Duodenal mucosa (tissue), 2 donors: ENCODE results near the gene C2CD5.

ENCODE experiments used
- H3K27ac ChIP-seq: one replicate; pipeline ENCODE4 v1.7.0; 2013; ENCODE audit warnings: low read depth, low read length
- H3K27me3 ChIP-seq, 2 donors: one replicate each; pipeline ENCODE4 v1.7.0; 2013; ENCODE audit warnings: low read length in 2 of 2, control low read depth in 1 of 2; ENCODE audit not compliant: insufficient read depth in 2 of 2, control insufficient read depth in 1 of 2
- H3K36me3 ChIP-seq, 2 donors: one replicate each; pipeline ENCODE4 v1.7.0; 2013; ENCODE audit warnings: low read length in 2 of 2, control low read depth in 1 of 2; ENCODE audit not compliant: insufficient read depth in 2 of 2, control insufficient read depth in 1 of 2
- H3K4me1 ChIP-seq, 2 donors: one replicate each; pipeline ENCODE4 v1.7.0; 2013; ENCODE audit warnings: low read length in 2 of 2, control low read depth in 1 of 2; ENCODE audit not compliant: insufficient read depth in 2 of 2, control insufficient read depth in 1 of 2
- H3K4me3 ChIP-seq, 2 donors: one replicate each; pipeline ENCODE4 v1.7.0; 2013; ENCODE audit warnings: low read length in 2 of 2, low read depth in 1 of 2
- H3K9ac ChIP-seq, 2 donors: one replicate each; pipeline ENCODE4 v1.7.0; 2013; ENCODE audit warnings: low read length in 2 of 2, low read depth in 1 of 2
- H3K9me3 ChIP-seq, 2 donors: one replicate each; pipeline ENCODE4 v1.7.0; 2013; ENCODE audit warnings: low read length in 2 of 2, control low read depth in 1 of 2; ENCODE audit not compliant: control insufficient read depth in 1 of 2

Gene C2CD5

GRCh38 chr12:22536346-22536945 lies 7.9 kb downstream of the C2CD5 start:
- Histone ChIP-seq H3K27me3 (no peaks in the 10 kb centered on the region), H3K27ac (no peak overlapping the region), H3K4me1 (peaks cover 0 to 4% of the 10 kb centered on the region in 2 donors), H3K36me3 (peaks cover 16 to 25% of the 10 kb centered on the region in 2 donors), H3K4me3 (no peak overlapping the region), H3K9ac (no peak overlapping the region), H3K9me3 (peaks cover 0 to 1% of the 10 kb centered on the region in 2 donors)

GRCh38 chr12:22535478-22535877 lies 8.9 kb downstream of the C2CD5 start:
- Histone ChIP-seq H3K27ac (no peak overlapping the region), H3K4me3 (no peak overlapping the region), H3K27me3 (no peaks in the 10 kb centered on the region), H3K36me3 (peaks cover 22 to 29% of the 10 kb centered on the region in 2 donors), H3K9me3 (peaks cover 3 to 6% of the 10 kb centered on the region in 2 donors), H3K9ac (no peak overlapping the region), H3K4me1 (no peaks in the 10 kb centered on the region)

- H3K36me3 ChIP-seq, result peaks cover 22 to 29% of the 10 kb centered on the region in 2 donors
- peaks cover 3 to 6% of the 10 kb centered on the region in 2 donors for H3K9me3 ChIP-seq
- no peak overlapping the region for H3K27ac ChIP-seq
- H3K4me3 ChIP-seq, result no peak overlapping the region
- H3K27me3 ChIP-seq, result no peaks in the 10 kb centered on the region
- no peak overlapping the region for H3K9ac ChIP-seq
- H3K4me1 ChIP-seq, result no peaks in the 10 kb centered on the region
Measured at GRCh38 chr12:22535038-22535437, 9.3 kb downstream of the C2CD5 start.

- H3K36me3 ChIP-seq, result peaks cover 19 to 33% of the 10 kb centered on the region in 2 donors
- H3K9me3 ChIP-seq, result peaks cover 3 to 6% of the 10 kb centered on the region in 2 donors
- H3K27me3 ChIP-seq, result no peaks in the 10 kb centered on the region
- H3K27ac ChIP-seq, result no peak overlapping the region
- no peak overlapping the region for H3K4me3 ChIP-seq
- no peaks in the 10 kb centered on the region for H3K4me1 ChIP-seq
- no peak overlapping the region for H3K9ac ChIP-seq
Measured at GRCh38 chr12:22533155-22533554, 11.2 kb downstream of the C2CD5 start.

DNA sequence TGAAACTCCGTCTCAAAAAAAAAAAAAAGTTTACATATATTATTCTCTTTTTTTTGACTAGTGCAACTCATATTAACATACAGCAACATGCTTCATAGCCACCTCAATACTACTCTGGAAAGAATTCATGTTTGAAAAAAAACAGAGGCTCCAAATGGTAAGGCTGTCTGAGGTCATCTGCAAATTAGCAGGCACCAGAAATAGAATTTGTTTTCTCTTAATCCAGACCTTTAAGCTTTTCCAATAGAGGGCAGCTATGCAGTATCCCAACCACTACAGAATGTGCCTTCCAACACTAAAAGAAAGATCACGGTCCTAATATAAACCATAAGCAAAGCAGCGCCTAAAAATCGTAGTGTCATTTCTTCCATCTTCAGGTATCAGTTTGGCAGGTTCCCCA lies 12.0 kb downstream of the C2CD5 start:
- Histone ChIP-seq H3K4me3 (no peak overlapping the region), H3K9me3 (peaks cover 3 to 6% of the 10 kb centered on the region in 2 donors), H3K27me3 (no peaks in the 10 kb centered on the region), H3K4me1 (no peaks in the 10 kb centered on the region), H3K9ac (no peak overlapping the region), H3K36me3 (peaks cover 19 to 37% of the 10 kb centered on the region in 2 donors), H3K27ac (no peak overlapping the region)

- Histone ChIP-seq H3K36me3 (peaks cover 19 to 38% of the 10 kb centered on the region in 2 donors), H3K4me1 (no peaks in the 10 kb centered on the region), H3K4me3 (no peak overlapping the region), H3K27ac (no peak overlapping the region), H3K9ac (no peak overlapping the region), H3K27me3 (no peaks in the 10 kb centered on the region), H3K9me3 (peaks cover 3 to 6% of the 10 kb centered on the region in 2 donors)
Measured at GRCh38 chr12:22531205-22531604, 13.1 kb downstream of the C2CD5 start.

GRCh38 chr12:22529281-22530060 lies 14.9 kb downstream of the C2CD5 start:
- H3K9me3 ChIP-seq, result peaks cover 3 to 6% of the 10 kb centered on the region in 2 donors
- H3K4me3 ChIP-seq, result no peak overlapping the region
- H3K4me1 ChIP-seq, result no peaks in the 10 kb centered on the region
- no peak overlapping the region for H3K27ac ChIP-seq
- H3K36me3 ChIP-seq, result peaks cover 19 to 38% of the 10 kb centered on the region in 2 donors
- H3K9ac ChIP-seq, result no peak overlapping the region
- H3K27me3 ChIP-seq, result no peaks in the 10 kb centered on the region

DNA sequence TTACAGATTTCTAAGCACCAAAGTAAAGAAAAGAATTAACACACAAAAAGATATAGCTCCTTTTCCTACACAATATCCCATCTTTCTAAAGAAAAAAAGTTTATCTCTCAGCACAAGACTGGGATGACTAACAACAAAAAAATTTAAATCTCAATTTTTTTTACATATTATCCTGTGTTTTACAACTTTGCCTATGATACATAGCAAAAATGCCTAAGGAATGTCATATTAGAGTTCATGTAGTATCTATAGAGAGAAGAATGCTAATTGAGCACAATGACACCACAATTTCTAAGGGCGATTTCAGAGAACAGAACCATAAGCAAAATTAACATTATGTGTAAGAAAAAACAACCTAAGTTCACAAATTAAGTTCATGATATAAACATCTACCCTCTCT lies 16.3 kb downstream of the C2CD5 start:
- H3K27me3 ChIP-seq, result no peaks in the 10 kb centered on the region
- no peak overlapping the region for H3K27ac ChIP-seq
- H3K4me3 ChIP-seq, result no peak overlapping the region
- H3K9ac ChIP-seq, result no peak overlapping the region
- no peaks in the 10 kb centered on the region for H3K4me1 ChIP-seq
- peaks cover 3 to 6% of the 10 kb centered on the region in 2 donors for H3K9me3 ChIP-seq
- peaks cover 18 to 40% of the 10 kb centered on the region in 2 donors for H3K36me3 ChIP-seq

DNA sequence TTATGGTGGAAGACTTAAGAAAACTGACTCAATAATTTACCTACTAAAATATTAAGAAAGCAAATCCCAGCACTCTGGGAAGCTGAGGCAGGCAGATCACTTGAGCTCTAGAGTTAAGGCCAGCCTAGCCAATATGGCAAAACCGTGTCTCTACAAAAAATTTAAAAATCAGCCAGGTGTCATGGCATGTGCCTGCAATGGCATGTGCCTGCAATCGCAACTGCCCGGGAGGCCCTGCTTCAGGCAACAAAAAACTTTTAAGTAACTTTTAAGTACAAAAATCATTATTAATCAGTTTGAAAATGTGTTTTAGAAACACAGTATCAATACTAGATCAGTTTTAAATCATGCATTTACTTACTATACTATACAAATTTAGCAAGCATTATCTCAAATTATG lies 17.5 kb downstream of the C2CD5 start:
- Histone ChIP-seq H3K4me1 (no peaks in the 10 kb centered on the region), H3K9me3 (peaks cover 3 to 6% of the 10 kb centered on the region in 2 donors), H3K36me3 (peaks cover 9 to 38% of the 10 kb centered on the region in 2 donors), H3K27me3 (no peaks in the 10 kb centered on the region), H3K9ac (no peak overlapping the region), H3K27ac (no peak overlapping the region), H3K4me3 (no peak overlapping the region)

- H3K27ac ChIP-seq, result no peak overlapping the region
- H3K36me3 ChIP-seq, result peaks cover 3 to 32% of the 10 kb centered on the region in 2 donors
- no peak overlapping the region for H3K4me3 ChIP-seq
- H3K4me1 ChIP-seq, result no peaks in the 10 kb centered on the region
- H3K9ac ChIP-seq, result no peak overlapping the region
- no peaks in the 10 kb centered on the region for H3K9me3 ChIP-seq
- H3K27me3 ChIP-seq, result no peaks in the 10 kb centered on the region
Measured at GRCh38 chr12:22525426-22525825, 18.9 kb downstream of the C2CD5 start.
